Measurements from ENCODE around the gene NKX3-2. TPM values are rescaled to one million over a fixed set of nuclear protein-coding genes. Genes with fewer than 3 reads are reported as not detected.

The NKX3-2 gene
- total RNA-seq, 1 donor from 2014 or later: not detected

DNA sequence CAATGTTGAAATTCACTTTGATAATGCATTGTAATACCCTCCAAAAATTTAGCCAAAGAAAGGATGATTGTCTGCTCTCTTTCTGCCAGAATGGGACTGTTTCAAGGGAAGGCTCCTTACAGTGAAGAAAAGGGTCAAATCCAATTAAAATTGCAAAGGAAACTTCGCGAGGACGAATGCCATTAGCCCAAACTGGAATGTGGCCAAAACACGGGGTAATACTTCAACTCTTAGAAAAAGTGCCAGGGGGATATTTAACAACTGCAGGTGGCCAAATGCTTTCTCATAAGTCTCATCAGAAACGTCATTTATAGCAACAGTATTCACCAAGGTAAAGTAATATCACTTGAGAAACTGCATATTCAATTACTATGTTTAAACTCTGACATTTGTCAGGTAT, 29.0 kb downstream of the NKX3-2 start:
- H3K4me3 ChIP-seq (ENCODE audit: low read depth, low read length): no peak overlapping the region
- DNase-seq (ENCODE audit: low read depth): no peak
- H3K36me3 ChIP-seq (ENCODE audit: control insufficient read depth, insufficient read depth, low read length): no peaks in the 10 kb centered on the region
- TF ChIP-seq, protein P1, sequence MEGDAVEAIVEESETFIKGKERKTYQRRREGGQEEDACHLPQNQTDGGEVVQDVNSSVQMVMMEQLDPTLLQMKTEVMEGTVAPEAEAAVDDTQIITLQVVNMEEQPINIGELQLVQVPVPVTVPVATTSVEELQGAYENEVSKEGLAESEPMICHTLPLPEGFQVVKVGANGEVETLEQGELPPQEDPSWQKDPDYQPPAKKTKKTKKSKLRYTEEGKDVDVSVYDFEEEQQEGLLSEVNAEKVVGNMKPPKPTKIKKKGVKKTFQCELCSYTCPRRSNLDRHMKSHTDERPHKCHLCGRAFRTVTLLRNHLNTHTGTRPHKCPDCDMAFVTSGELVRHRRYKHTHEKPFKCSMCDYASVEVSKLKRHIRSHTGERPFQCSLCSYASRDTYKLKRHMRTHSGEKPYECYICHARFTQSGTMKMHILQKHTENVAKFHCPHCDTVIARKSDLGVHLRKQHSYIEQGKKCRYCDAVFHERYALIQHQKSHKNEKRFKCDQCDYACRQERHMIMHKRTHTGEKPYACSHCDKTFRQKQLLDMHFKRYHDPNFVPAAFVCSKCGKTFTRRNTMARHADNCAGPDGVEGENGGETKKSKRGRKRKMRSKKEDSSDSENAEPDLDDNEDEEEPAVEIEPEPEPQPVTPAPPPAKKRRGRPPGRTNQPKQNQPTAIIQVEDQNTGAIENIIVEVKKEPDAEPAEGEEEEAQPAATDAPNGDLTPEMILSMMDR (IDR thresholded peaks at IDR 0.05; ENCODE audit: insufficient read depth, low read length, poor library complexity, severe bottlenecking): no peak
- H3K27me3 ChIP-seq (ENCODE audit: control insufficient read depth, insufficient read depth, low read length): no peaks in the 10 kb centered on the region

DNA sequence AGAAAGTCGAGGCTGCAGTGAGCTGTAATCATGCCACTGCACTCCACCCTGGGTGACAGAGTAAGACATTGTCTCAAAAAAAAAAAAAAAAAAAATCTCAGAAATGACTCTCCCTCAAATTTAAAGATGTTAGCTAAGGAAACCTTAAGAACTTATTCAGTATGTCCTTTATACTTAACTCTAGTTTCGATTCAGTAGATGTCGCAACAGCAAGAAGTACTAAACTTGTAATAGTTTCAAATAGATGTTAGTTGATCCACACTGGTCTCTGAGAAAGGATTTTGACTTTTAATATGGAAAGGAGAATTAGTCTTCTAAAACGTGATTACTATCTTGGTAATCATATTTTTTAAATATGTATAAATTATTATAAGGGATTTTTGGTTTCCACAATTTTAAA, 29.6 kb downstream of the NKX3-2 start:
- no peak for DNase-seq (ENCODE audit: low read depth)
- H3K36me3 ChIP-seq (ENCODE audit: control insufficient read depth, insufficient read depth, low read length): no peaks in the 10 kb centered on the region
- no peaks in the 10 kb centered on the region for H3K27me3 ChIP-seq (ENCODE audit: control insufficient read depth, insufficient read depth, low read length)
- TF ChIP-seq, protein P1 (IDR thresholded peaks at IDR 0.05; ENCODE audit: insufficient read depth, low read length, poor library complexity, severe bottlenecking): no peak
- H3K4me3 ChIP-seq (ENCODE audit: low read depth, low read length): no peak overlapping the region

DNA sequence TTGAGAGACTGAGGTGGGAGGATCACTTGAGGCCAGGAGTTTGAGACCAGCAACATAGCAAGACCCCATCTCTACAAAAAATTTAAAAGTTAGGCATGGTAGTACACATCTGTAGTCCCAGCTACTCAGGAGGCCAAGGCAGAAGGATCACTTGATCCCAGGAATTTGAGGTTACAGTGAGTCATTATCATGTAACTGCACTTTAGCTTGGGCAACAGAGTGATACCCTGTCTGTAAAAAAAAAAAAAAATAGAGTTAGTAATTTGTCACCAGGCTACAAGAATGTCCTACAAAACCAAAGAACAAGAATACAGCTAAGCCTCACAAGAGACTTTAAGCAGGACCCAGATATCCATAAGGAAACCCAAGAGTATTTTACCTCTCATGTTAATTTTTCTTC, 33.2 kb downstream of the NKX3-2 start:
- DNase-seq (ENCODE audit: low read depth): no peak
- TF ChIP-seq, protein P1 (IDR thresholded peaks at IDR 0.05; ENCODE audit: insufficient read depth, low read length, poor library complexity, severe bottlenecking): no peak
- Histone ChIP-seq H3K4me3 (ENCODE audit: low read depth, low read length) (no peak overlapping the region), H3K36me3 (ENCODE audit: control insufficient read depth, insufficient read depth, low read length) (no peaks in the 10 kb centered on the region), H3K27me3 (ENCODE audit: control insufficient read depth, insufficient read depth, low read length) (no peaks in the 10 kb centered on the region)

DNA sequence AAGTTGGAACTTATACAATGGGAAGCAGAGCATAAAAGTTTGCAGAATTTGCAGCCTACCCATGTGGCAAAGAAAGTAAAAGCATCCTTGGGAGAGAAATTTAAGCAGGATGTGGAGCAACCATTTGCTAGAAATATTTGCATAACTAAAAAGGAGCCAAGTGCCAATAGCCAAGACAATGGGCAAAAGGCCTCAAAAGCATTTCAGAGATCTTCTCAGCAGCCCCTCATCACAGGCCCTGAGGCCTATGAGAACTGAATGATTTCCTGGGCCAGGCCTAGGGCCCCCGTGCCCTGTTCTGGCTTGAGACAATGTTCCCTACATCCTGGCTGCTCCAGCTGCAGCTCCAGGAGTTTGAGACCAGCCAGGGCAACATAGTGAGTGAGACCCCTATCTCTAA, 34.9 kb downstream of the NKX3-2 start:
- no peaks in the 10 kb centered on the region for H3K36me3 ChIP-seq (ENCODE audit: control insufficient read depth, insufficient read depth, low read length)
- TF ChIP-seq, protein P1 (IDR thresholded peaks at IDR 0.05; ENCODE audit: insufficient read depth, low read length, poor library complexity, severe bottlenecking): no peak
- H3K27me3 ChIP-seq (ENCODE audit: control insufficient read depth, insufficient read depth, low read length): no peaks in the 10 kb centered on the region
- H3K4me3 ChIP-seq (ENCODE audit: low read depth, low read length): no peak overlapping the region
- DNase-seq (ENCODE audit: low read depth): no peak

DNA sequence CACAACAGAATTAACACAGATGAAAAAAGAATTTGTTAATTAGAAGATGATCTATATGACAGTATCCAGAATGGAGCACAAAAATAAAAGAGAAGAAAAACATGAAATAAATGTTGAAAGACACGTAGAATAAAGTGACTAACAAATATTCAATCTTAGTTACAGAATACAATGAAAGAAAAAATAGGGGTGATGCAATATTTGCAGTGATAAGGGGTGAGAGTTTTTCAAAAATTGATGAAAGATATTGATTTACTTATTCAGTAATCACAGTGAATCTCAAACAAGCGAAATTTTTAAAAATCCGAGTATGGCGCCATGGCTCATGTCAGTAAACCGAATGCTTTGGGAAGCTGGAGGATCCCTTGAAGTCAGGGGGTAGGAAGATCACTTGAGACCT, 39.9 kb downstream of the NKX3-2 start:
- no peak for DNase-seq (ENCODE audit: low read depth)
- Histone ChIP-seq H3K4me3 (ENCODE audit: low read depth, low read length) (no peak overlapping the region), H3K27me3 (ENCODE audit: control insufficient read depth, insufficient read depth, low read length) (peaks cover 2% of the 10 kb centered on the region), H3K36me3 (ENCODE audit: control insufficient read depth, insufficient read depth, low read length) (no peaks in the 10 kb centered on the region)
- TF ChIP-seq, protein P1 (IDR thresholded peaks at IDR 0.05; ENCODE audit: insufficient read depth, low read length, poor library complexity, severe bottlenecking): no peak

DNA sequence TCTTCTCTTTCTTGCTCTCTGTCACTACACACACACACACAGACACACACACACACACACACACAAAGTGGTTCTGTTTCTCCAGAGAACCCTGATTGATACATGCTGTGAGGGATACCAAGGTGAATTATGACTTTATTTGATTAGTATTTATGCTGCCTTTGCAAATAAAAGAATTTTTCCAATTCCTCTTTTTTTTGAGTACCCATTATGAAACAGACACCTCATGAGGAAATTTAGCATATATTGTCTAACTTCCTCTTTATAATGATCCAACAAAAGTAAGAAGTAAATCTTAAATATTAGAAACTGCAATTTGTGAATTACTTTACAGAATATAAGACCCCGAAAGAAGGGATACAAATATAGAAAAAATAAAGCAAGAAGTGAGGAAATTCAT, 45.8 kb downstream of the NKX3-2 start:
- no peak for DNase-seq (ENCODE audit: low read depth)
- peaks cover 2% of the 10 kb centered on the region for H3K27me3 ChIP-seq (ENCODE audit: control insufficient read depth, insufficient read depth, low read length)
- H3K4me3 ChIP-seq (ENCODE audit: low read depth, low read length): no peak overlapping the region
- TF ChIP-seq, protein P1 (IDR thresholded peaks at IDR 0.05; ENCODE audit: insufficient read depth, low read length, poor library complexity, severe bottlenecking): no peak
- H3K36me3 ChIP-seq (ENCODE audit: control insufficient read depth, insufficient read depth, low read length): no peaks in the 10 kb centered on the region

All from kidney epithelial cell (primary cell).